Adrenal gland (tissue), 5 donors: Measurements from ENCODE around the gene MAL.

Source experiments
- POLR2A ChIP-seq, 2 donors: fragments of 450-650 bp; IDR thresholded peaks; one replicate each; pipeline ENCODE4 v1.6.1; 2017; ENCODE audit warnings: antibody characterized with exemption in 2 of 2, mild to moderate bottlenecking in 2 of 2, moderate library complexity in 1 of 2
- TF ChIP-seq, protein P1 (sequence below), 6 experiments: fragments of 450-650 bp in 4 of 6; fragments of 200-600 bp in 2 of 6; sonication (generic) in 1 of 6; IDR thresholded peaks; 1 replicate in 5 of 6; 2 replicates in 1 of 6; pipeline versions ENCODE4 v1.5.1 to v1.8.0; 2016 to 2021; ENCODE audit warnings: antibody characterized with exemption in 6 of 6, mild to moderate bottlenecking in 2 of 6, moderate library complexity in 1 of 6
- donor health status: DM: no; HTN: no; CAD: no.

- TF ChIP-seq, protein P1, sequence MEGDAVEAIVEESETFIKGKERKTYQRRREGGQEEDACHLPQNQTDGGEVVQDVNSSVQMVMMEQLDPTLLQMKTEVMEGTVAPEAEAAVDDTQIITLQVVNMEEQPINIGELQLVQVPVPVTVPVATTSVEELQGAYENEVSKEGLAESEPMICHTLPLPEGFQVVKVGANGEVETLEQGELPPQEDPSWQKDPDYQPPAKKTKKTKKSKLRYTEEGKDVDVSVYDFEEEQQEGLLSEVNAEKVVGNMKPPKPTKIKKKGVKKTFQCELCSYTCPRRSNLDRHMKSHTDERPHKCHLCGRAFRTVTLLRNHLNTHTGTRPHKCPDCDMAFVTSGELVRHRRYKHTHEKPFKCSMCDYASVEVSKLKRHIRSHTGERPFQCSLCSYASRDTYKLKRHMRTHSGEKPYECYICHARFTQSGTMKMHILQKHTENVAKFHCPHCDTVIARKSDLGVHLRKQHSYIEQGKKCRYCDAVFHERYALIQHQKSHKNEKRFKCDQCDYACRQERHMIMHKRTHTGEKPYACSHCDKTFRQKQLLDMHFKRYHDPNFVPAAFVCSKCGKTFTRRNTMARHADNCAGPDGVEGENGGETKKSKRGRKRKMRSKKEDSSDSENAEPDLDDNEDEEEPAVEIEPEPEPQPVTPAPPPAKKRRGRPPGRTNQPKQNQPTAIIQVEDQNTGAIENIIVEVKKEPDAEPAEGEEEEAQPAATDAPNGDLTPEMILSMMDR (IDR thresholded peaks at IDR 0.05): no peak
- TF ChIP-seq POLR2A (IDR thresholded peaks at IDR 0.05): no peak
Measured at GRCh38 chr2:95004287-95004686, 21.2 kb upstream of the MAL start.
